Caki2 (cell line): ENCODE data around the gene TLE1. TPM values are rescaled to one million over a fixed set of nuclear protein-coding genes. Genes with fewer than 3 reads are reported as not detected.
"Not testable (repeated sequence)": the region's sequence is repeated elsewhere in the genome, so short reads cannot be mapped to it uniquely, and the experiment has no call there.

ENCODE experiments used
- DNase-seq: peaks from one replicate; pipeline ENCODE4 v3.0.0-alpha.2; 2015; ENCODE audit warnings: low read depth
- in situ Hi-C: cut with HindIII; loops from 2 replicates; pipeline ENCODE4 v1.10.0; 2016; ENCODE audit warnings: low sequenced_read_pairs, low pct_unique_long_range_greater_than_20kb, mixed read lengths
- total RNA-seq: library from RNA; depleted of rRNA; stranded (reverse); fragments of >200 nt; shearing (Covaris generic); gene quantifications from 2 replicates; pipeline ENCODE4 v1.2.3, GENCODE V29; 2014; ENCODE audit warnings: low replicate concordance

Gene TLE1
- total RNA-seq, 1 experiment from 2014 or later = 67.8 TPM

DNA sequence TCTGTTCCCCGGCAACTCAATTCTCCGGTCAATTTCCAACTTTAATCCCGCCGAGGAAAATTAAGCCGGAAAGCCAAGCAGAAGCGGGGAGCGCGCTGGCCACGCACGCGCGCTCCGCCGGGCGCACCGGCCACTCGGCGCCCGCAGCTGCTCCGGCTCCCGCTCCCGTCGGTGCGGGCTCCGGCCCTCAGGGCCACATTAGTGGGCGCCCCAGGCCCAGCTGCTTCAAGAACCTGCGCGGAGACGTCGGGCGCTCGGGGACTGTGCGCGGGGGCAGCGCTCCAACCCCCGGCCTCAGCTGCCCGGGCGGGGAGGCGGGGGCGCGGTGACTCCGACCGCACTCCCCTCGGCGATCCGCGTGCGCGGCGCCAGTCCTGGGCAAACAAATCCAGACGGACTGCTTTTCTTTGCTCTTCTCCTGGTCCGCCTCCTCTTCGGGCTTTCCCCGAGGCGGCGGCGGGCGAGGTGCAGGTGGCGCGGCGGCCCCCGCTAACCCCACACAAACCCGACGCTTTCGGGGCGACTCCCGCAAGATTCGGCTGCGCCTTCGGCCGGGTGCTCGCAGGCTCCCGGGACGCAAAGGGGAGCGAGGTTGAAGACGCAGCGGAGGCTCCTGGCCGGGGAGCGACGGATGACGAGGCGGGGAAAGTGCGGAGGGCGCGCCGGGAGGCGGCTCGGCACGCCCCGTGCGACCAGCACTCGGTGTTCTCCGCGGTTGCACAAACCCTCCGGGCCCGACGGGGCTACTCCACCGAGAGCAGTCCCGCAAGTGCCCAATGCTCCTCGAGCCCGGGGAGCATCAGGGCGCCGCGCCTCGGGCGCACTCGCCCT is 870 bp downstream of the TLE1 start:
- DNase-seq, in situ Hi-C loops: not testable (repeated sequence)

GRCh38 chr9:81687521-81688261 is 1.7 kb downstream of the TLE1 start:
- in situ Hi-C loops = no loop called here
- peak; percentile 47 for DNase-seq

DNA sequence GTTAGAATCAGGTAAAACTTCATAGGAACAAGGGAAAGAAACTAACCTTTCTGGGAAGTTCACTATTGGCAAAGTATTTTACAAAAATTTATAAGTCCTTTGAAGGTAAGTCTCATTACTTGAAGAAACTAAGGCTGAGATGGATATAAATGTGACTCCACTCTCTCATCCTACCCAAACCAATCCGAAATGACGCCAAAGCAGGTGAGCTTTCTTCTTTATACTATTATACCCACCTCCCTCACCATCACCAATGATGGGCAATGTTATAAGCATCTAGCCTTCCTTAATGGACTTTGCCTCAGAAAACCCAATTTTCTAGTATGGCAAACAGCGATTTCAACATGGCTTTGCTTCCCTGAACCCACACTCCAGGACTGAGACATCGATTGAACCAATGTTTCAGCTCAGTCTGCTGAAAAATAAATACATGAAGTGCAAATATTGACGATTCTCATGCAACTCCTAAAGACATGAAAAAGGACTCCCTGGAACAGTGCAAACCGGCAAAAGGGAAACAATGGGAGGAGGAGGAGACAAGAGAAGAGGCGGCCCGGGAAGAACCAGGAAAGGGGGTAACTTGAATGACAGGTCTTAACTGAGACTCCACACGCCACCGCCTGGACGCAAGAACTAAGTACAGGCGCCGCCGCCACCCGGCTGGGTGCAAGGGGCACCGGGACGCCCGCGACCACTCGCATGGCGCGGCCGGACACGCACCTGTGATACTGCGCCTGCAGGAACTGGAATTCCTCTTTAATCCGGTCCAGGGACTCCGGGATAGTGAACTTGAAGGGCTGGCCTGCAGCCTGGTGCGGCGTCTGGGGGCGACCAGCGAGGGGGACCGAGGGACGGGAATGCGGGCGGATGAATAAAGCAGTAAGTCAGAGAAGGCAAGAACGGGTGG is 2.5 kb downstream of the TLE1 start:
- in situ Hi-C loops = no loop called here
- DNase-seq = peak; percentile 70

GRCh38 chr9:81685763-81686613 is 3.4 kb downstream of the TLE1 start:
- in situ Hi-C loops = no loop called here
- DNase-seq = peak; percentile 7

DNA sequence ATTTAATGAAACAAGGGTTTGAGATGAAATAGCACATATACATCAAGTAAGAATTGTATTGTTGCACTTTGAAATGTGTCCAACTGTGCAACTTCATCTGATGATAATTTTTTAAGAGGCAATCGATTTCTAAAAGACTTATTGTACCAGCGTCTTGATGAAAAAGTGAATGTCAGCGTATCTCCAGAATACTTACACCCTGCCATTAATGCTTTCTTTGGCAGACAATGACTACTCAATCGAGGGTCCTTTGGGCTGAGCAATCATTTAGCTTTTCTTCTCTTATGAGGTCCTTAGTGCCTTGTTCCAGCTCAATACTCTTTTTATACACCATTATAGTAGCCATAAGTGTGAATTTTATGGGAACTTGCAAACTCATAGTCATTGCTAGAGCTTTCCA is 4.7 kb downstream of the TLE1 start:
- in situ Hi-C loops = no loop called here
- no peak for DNase-seq

DNA sequence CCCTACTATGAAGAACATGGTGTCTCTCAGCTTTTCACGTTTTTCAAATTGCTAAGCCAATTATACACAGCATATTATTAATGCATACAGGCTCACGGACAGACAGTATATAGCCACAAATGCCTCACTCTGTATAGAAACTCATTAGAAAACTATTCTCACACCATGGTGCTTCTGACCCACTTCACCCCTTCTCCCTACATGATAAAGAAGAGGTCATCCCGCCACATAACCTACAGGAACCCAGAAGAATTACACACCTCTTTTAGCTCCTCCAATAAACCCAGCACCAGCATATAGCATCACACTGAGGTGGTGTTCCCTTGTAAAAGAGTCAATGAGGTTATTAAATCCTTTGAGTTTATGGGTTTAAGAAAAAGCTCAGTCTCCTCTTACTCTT is 5.6 kb downstream of the TLE1 start:
- no peak for DNase-seq
- in situ Hi-C loops = no loop called here

GRCh38 chr9:81683238-81683637 is 6.1 kb downstream of the TLE1 start:
- no peak for DNase-seq
- in situ Hi-C loops = no loop called here

DNA sequence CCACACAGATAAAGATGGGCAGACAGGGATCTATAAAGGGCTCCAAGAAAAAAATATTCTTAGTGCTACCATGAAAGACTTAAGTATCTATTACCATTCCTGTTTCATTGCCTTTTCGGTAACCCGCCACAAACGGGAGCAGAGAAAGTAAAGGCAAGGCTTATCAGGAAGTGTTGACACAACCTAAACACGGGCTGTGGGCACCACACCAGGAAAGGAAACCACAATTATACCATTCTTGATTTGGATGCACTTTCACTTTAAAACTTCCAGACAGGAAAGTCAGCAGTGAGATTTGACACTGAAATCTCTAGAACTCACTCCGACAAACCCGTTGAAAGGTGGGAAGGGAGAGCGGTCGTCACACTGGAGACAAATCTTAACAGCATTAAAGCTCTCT is 6.5 kb downstream of the TLE1 start:
- in situ Hi-C loops = no loop called here
- DNase-seq = no peak

DNA sequence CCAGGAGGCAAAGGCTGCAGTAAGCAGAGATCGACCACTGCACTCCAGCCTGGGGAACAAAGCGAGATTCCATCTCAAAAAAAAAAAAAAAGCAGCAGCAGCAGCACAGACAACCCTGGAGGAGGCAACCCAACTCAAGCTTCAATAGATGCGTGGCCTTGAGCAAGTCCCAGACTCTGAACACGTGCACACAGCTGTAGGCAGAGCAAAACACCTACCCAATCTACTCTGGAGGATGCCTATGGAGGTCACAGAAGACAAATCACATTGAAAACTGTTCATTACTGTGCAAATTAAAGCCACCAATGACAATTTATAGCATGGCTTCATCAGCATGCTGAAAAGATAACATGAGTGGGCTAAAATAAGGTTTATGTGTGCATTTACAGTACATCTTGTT is 7.2 kb downstream of the TLE1 start:
- in situ Hi-C loops = no loop called here
- no peak for DNase-seq

DNA sequence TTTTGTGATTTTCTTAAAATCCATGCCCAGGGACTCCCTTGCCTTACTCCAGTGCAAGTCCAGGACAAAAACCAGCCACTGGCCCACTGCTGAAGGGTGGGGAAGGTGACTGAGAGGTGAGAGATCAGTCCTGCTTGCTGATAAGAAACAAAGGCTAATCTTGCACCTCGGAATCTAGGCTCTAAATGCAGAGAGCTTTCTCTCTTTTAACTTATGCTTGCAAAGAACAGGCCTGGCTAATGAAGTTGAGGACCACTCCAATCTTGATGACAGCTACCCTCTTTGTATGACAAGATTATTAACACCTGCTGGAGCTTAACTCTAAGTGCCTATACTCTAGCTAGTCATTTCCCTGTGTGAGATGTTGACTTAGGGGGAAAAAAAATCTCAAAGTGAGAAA is 8.8 kb downstream of the TLE1 start:
- no peak for DNase-seq
- in situ Hi-C loops = no loop called here

GRCh38 chr9:81680006-81680405 is 9.3 kb downstream of the TLE1 start:
- in situ Hi-C loops = no loop called here
- DNase-seq = no peak

DNA sequence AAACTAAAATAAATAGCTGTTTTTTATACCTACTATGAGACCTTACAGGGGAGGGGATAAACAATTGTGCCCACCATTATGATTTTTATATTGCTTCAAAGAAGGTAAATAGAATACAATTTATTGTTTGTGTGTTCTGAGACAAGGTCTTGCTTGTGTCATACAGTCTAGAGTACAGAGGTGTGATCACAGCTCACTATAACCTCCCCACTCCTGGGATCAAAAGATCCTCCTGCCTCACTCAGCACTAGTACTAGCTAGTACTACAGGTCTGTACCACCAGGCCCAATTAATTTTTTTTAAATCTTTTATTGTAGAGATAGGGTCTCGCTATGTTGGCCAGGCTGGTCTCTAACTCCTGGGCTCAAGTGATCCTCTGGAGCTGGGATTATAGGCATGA is 11.3 kb downstream of the TLE1 start:
- no peak for DNase-seq
- in situ Hi-C loops = no loop called here

GRCh38 chr9:81676395-81676794 is 13.0 kb downstream of the TLE1 start:
- in situ Hi-C loops = no loop called here
- no peak for DNase-seq

DNA sequence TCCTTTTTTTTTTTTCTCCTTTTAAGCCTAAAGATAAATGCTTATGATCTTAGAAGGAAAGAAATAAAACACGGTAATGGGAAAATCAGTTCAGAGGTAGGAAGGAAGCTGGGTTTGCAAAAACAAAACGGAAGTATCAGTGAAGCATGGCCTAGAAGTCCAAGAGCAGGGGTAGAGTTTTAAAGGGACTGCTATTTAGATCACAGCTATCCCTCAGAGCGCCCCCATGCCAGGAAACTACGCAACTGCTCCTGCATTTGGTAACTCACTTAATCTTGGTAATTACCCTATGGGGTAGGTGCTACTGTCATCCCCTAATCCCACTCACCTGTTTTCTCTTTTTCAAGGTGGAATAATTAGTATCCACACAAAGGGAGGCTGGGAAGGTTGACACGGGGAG is 16.0 kb downstream of the TLE1 start:
- no peak for DNase-seq
- in situ Hi-C loops = no loop called here

DNA sequence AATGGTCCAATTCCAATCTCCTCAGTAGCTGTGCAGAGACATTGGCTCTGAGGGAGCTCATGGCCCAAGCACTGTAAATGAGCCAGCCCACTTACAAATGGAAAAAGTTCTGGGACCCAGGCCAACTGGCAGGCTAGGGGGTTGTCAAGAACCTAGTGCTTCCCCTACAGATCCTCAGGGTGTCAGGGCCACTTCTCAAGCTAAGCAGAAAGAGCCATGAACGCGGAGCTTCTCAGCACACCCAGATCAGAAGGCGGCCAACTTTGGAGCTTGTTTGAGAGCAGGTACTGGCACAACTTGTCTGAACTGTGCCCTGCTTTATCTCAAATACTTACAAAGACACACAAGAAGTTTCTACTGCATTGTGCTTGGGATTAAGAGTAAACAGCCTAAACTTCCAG is 17.5 kb downstream of the TLE1 start:
- in situ Hi-C loops = no loop called here
- DNase-seq = no peak

DNA sequence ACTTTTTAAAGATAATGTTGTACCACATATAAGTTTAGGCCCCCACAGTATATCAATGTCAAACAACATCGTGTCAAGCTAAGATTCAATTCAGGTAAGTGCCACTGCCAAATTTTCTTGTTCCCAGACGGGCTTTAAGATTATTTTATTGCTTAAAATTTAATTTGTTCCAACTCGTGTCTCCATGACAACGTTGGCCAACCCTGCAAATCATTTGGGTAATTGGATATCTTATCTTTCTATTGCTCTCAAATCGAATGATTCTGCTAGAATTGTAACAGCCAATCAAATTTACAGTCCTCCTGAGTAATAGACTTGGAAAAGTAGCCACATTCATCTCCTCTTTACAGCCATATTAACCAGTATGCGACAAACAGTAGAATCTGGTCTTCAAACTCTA is 19.5 kb downstream of the TLE1 start:
- in situ Hi-C loops = no loop called here
- DNase-seq = no peak

GRCh38 chr9:81669041-81669651 is 20.2 kb downstream of the TLE1 start:
- DNase-seq = no peak
- in situ Hi-C loops = no loop called here

- DNase-seq = no peak
- in situ Hi-C loops = no loop called here
Observed at GRCh38 chr9:81666123-81666522, 23.2 kb downstream of the TLE1 start.
